ENCODE results near the gene PIK3C3.

The PIK3C3 gene

GRCh38 chr18:42068030-42068429, 113.0 kb downstream of the PIK3C3 start:
- no peak overlapping the region for H3K27ac Mint-ChIP-seq
- H3K4me3 Mint-ChIP-seq: no peak overlapping the region
- no peaks in the 10 kb centered on the region for H3K9me3 Mint-ChIP-seq
- H3K4me1 Mint-ChIP-seq: no peaks in the 10 kb centered on the region
- H3K27me3 Mint-ChIP-seq: no peaks in the 10 kb centered on the region
- H3K36me3 Mint-ChIP-seq: peaks cover 29% of the 10 kb centered on the region

GRCh38 chr18:42069036-42069435, 114.0 kb downstream of the PIK3C3 start:
- Mint-ChIP-seq H3K4me1 (peaks cover 3% of the 10 kb centered on the region), H3K36me3 (peaks cover 36% of the 10 kb centered on the region), H3K27me3 (no peaks in the 10 kb centered on the region), H3K27ac (no peak overlapping the region), H3K9me3 (no peaks in the 10 kb centered on the region), H3K4me3 (no peak overlapping the region)

DNA sequence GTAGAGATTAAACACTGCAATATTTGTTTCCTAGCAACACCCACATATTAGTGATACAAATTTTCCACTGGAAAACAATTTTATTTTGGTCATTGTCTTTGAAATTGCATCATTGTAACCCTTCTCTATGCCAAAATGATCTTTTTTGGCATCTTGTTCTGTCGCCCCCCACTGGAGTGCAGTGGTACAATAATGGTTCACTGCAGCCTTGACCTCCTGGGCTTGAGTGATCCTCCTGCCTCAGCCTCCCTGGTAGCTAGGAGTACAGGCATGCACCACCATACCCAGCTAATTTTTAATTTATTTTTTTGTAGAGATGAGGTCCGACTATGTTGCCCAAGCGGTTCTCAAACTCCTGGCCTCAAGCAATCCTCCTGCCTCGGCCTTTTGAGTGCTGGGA, 117.4 kb downstream of the PIK3C3 start:
- no peak overlapping the region for H3K27ac Mint-ChIP-seq
- H3K4me1 Mint-ChIP-seq: peaks cover 8% of the 10 kb centered on the region
- no peaks in the 10 kb centered on the region for H3K27me3 Mint-ChIP-seq
- peaks cover 35% of the 10 kb centered on the region for H3K36me3 Mint-ChIP-seq
- no peak overlapping the region for H3K4me3 Mint-ChIP-seq
- H3K9me3 Mint-ChIP-seq: no peaks in the 10 kb centered on the region

DNA sequence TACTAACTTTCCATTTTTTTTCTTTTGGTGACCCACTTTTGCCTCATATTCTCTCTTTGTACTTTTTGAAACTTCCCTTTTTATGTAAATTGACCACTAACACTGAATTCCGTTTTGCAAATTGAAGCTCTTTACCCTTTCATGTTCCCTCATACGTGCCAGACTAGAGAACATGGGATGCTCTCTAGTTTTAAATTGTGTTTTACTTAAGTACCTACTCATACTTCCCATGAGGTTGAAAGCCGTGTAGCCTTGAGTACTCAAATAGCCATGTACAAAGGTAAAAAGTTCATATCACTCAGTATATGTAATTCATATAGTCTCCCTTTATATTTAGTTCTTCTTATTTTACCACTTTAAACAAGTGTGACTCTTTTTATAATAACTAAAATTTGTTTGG, 119.7 kb downstream of the PIK3C3 start:
- peaks cover 36% of the 10 kb centered on the region for H3K36me3 Mint-ChIP-seq
- no peaks in the 10 kb centered on the region for H3K9me3 Mint-ChIP-seq
- peak overlapping the region; percentile 25 for H3K27ac Mint-ChIP-seq
- H3K4me1 Mint-ChIP-seq: peaks cover 8% of the 10 kb centered on the region
- no peak overlapping the region for H3K4me3 Mint-ChIP-seq
- H3K27me3 Mint-ChIP-seq: no peaks in the 10 kb centered on the region

DNA sequence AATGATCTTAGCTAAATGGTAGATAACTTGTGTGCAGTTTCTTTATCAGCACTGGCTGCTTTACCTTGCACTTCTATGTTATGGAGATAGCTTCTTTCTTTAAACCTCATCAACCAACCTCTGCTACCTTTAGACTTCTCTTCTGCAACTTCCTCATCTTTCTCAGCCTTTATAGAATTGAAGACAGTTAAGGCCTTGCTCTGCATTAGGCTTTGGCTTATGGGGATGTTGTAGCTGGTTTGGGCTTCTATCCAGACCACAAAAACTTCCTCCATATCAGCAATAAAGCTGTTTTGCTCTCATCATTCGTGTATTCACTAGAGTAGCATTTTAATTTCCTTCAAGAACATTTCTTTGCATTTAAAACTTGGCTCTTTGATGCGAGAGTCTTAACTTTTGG, 123.7 kb downstream of the PIK3C3 start:
- H3K4me3 Mint-ChIP-seq: no peak overlapping the region
- H3K4me1 Mint-ChIP-seq: peaks cover 8% of the 10 kb centered on the region
- no peaks in the 10 kb centered on the region for H3K9me3 Mint-ChIP-seq
- H3K27ac Mint-ChIP-seq: peak overlapping the region; percentile 85
- peaks cover 41% of the 10 kb centered on the region for H3K36me3 Mint-ChIP-seq
- H3K27me3 Mint-ChIP-seq: no peaks in the 10 kb centered on the region

DNA sequence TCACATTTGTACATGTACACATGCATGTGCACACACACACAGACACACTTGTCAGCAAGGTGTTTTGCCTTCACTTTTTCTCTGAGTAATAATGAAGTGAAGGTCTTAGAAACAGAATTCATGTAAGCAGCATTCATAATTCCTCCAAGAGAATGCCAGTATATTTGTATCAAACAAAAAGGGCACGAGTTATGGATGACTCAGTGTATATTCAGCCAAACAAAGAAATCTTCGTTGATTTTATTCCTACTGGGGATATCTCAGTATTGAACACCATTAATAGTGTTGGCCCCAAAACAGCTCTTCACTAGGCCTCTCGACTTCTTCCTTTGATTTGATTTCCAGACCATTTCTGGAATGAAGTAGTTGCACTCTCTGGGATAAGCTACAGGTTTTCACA, 125.3 kb downstream of the PIK3C3 start:
- Mint-ChIP-seq H3K27ac (no peak overlapping the region), H3K4me3 (no peak overlapping the region)

GRCh38 chr18:42082415-42083234, 127.6 kb downstream of the PIK3C3 start:
- Mint-ChIP-seq H3K27ac (no peak overlapping the region), H3K4me1 (no peaks in the 10 kb centered on the region), H3K36me3 (peaks cover 31% of the 10 kb centered on the region), H3K4me3 (no peak overlapping the region), H3K9me3 (no peaks in the 10 kb centered on the region), H3K27me3 (no peaks in the 10 kb centered on the region)

More for the DNA sequence above, 125.3 kb downstream of the PIK3C3 start:
- Mint-ChIP-seq H3K36me3 (peaks cover 34% of the 10 kb centered on the region), H3K9me3 (no peaks in the 10 kb centered on the region), H3K27me3 (no peaks in the 10 kb centered on the region), H3K4me1 (no peaks in the 10 kb centered on the region)

- Mint-ChIP-seq H3K27me3 (no peaks in the 10 kb centered on the region), H3K4me1 (no peaks in the 10 kb centered on the region), H3K9me3 (no peaks in the 10 kb centered on the region), H3K4me3 (no peak overlapping the region), H3K27ac (no peak overlapping the region), H3K36me3 (peaks cover 20% of the 10 kb centered on the region)
Observed at GRCh38 chr18:42086288-42086687, 131.3 kb downstream of the PIK3C3 start.

- Mint-ChIP-seq H3K27ac (no peak overlapping the region), H3K4me1 (no peaks in the 10 kb centered on the region), H3K27me3 (no peaks in the 10 kb centered on the region), H3K4me3 (no peak overlapping the region), H3K36me3 (peaks cover 15% of the 10 kb centered on the region), H3K9me3 (no peaks in the 10 kb centered on the region)
Observed at GRCh38 chr18:42087235-42087634, 132.2 kb downstream of the PIK3C3 start.

GRCh38 chr18:42087876-42088275, 132.8 kb downstream of the PIK3C3 start:
- no peaks in the 10 kb centered on the region for H3K27me3 Mint-ChIP-seq
- no peaks in the 10 kb centered on the region for H3K4me1 Mint-ChIP-seq
- H3K27ac Mint-ChIP-seq: no peak overlapping the region
- H3K4me3 Mint-ChIP-seq: no peak overlapping the region
- peaks cover 10% of the 10 kb centered on the region for H3K36me3 Mint-ChIP-seq
- H3K9me3 Mint-ChIP-seq: no peaks in the 10 kb centered on the region

DNA sequence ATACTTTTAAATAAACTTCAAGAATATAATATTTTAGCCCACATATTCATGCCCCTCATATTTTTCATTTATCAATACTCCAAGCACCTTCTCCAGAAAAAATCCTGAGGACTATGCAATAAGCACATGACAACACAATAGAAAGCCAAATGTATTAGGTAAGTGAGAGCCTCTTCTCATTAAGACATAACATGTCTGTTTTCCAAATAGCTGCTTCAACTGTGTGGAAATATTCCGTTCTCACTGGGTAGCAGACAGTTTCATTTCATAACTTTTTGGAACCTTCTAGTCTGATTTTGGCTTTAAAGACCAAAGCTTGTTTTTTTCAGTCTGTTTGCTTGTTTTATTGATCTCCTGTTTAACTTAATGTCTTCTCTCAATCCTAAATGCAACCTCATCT, 137.8 kb downstream of the PIK3C3 start:
- Mint-ChIP-seq H3K4me1 (no peaks in the 10 kb centered on the region), H3K27ac (no peak overlapping the region), H3K27me3 (no peaks in the 10 kb centered on the region), H3K9me3 (no peaks in the 10 kb centered on the region), H3K36me3 (peaks cover 5% of the 10 kb centered on the region), H3K4me3 (no peak overlapping the region)

GRCh38 chr18:42094875-42095274, 139.8 kb downstream of the PIK3C3 start:
- H3K4me1 Mint-ChIP-seq: no peaks in the 10 kb centered on the region
- no peaks in the 10 kb centered on the region for H3K9me3 Mint-ChIP-seq
- H3K27me3 Mint-ChIP-seq: no peaks in the 10 kb centered on the region
- no peak overlapping the region for H3K27ac Mint-ChIP-seq
- peaks cover 2% of the 10 kb centered on the region for H3K36me3 Mint-ChIP-seq
- H3K4me3 Mint-ChIP-seq: no peak overlapping the region

GRCh38 chr18:42095732-42096377, 140.8 kb downstream of the PIK3C3 start:
- Mint-ChIP-seq H3K4me3 (no peak overlapping the region), H3K4me1 (no peaks in the 10 kb centered on the region), H3K27ac (no peak overlapping the region), H3K36me3 (peaks cover 2% of the 10 kb centered on the region), H3K9me3 (no peaks in the 10 kb centered on the region), H3K27me3 (no peaks in the 10 kb centered on the region)

DNA sequence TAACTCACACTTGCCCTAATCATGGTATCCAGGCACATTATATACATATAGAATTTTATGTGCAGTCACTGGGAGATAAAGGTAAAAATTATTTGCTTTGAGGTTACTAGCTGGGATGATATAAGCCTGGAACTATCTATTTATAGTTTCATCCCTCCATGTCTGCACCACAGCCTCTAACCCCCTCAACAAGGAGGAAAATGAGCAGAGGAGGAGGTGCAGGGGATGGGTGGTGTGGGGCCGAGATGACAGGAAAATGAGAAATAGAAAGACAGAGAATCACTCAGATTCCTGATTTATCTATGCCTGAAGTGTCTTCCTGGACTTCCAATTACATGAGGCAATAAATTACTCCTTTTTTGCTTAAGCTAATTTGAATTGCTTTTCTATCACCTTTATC, 145.2 kb downstream of the PIK3C3 start:
- Mint-ChIP-seq H3K4me3 (no peak overlapping the region), H3K36me3 (peaks cover 2% of the 10 kb centered on the region), H3K4me1 (no peaks in the 10 kb centered on the region), H3K27me3 (no peaks in the 10 kb centered on the region), H3K9me3 (no peaks in the 10 kb centered on the region), H3K27ac (no peak overlapping the region)

DNA sequence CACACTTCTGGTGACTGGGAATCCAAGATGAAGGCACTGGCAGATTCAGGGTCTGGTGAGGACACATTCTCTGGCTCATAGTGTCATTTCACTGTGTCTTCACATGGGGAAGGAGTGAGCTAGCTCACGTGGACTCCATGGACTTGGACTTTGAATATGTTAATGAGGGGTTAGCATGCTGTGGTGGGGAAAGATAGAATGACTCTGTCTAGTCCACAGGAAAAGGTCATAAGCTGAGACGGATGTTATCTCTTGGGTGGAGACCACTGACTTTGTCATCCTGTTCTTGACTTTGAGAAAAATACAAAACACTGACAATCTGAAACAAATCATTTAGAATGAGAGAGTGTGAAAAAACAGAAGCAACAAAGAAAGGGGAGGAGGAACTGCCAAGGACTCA, 145.9 kb downstream of the PIK3C3 start:
- Mint-ChIP-seq H3K9me3 (no peaks in the 10 kb centered on the region), H3K4me3 (no peak overlapping the region), H3K27ac (no peak overlapping the region), H3K36me3 (peaks cover 2% of the 10 kb centered on the region), H3K4me1 (no peaks in the 10 kb centered on the region), H3K27me3 (no peaks in the 10 kb centered on the region)

GRCh38 chr18:42105394-42105793, 150.4 kb downstream of the PIK3C3 start:
- no peak overlapping the region for H3K27ac Mint-ChIP-seq
- H3K4me1 Mint-ChIP-seq: no peaks in the 10 kb centered on the region
- H3K27me3 Mint-ChIP-seq: no peaks in the 10 kb centered on the region
- no peaks in the 10 kb centered on the region for H3K36me3 Mint-ChIP-seq
- H3K4me3 Mint-ChIP-seq: no peak overlapping the region
- no peaks in the 10 kb centered on the region for H3K9me3 Mint-ChIP-seq

Data from activated naive CD4-positive, alpha-beta T cell treated with anti-CD3 and anti-CD28 coated beads, Interleukin-2, amount 50 U/mL, for 24 hours (primary cell).